Esophagus muscularis mucosa (tissue), 4 donors: Measurements from ENCODE around the gene LIPC. TPM values are rescaled to one million over a fixed set of nuclear protein-coding genes. Genes with fewer than 3 reads are reported as not detected.

Experiments used
- DNase-seq: peaks from one replicate; pipeline ENCODE4 v3.0.0-alpha.2; 2017; ENCODE audit errors: extremely low spot score
- H3K27ac ChIP-seq, 4 donors: fragments of 200-600 bp; sonication (generic); replicated peaks in 1 of 4; 1 replicate in 3 of 4; 2 replicates in 1 of 4; pipeline ENCODE4 v1.5.1; 2016 to 2019; ENCODE audit warnings: mild to moderate bottlenecking in 1 of 4
- H3K27me3 ChIP-seq, 4 donors: fragments of 200-600 bp; sonication (generic); one replicate each; pipeline versions ENCODE4 v1.5.1 to v1.6.0; 2016 to 2019
- H3K36me3 ChIP-seq, 4 donors: fragments of 200-600 bp; sonication (generic); one replicate each; pipeline ENCODE4 v1.5.1; 2016 to 2019
- H3K4me1 ChIP-seq, 4 donors: fragments of 200-600 bp; sonication (generic); one replicate each; pipeline ENCODE4 v1.5.1; 2016 to 2019
- H3K4me3 ChIP-seq, 4 donors: fragments of 200-600 bp; sonication (generic); 1 replicate in 2 of 4; 2 replicates in 2 of 4; pipeline ENCODE4 v1.5.1; 2016 to 2019; ENCODE audit warnings: mild to moderate bottlenecking in 4 of 4, moderate library complexity in 1 of 4
- H3K9me3 ChIP-seq, 4 donors: fragments of 200-600 bp; sonication (generic); 1 replicate in 3 of 4; 2 replicates in 1 of 4; pipeline ENCODE4 v1.5.1; 2016 to 2019
- CTCF ChIP-seq, 3 experiments: fragments of 200-600 bp in 2 of 3; fragments of 450-650 bp in 1 of 3; sonication (generic) in 2 of 3; IDR thresholded peaks; one replicate each; pipeline ENCODE4 v1.5.1; 2017 to 2019; ENCODE audit warnings: antibody characterized with exemption in 3 of 3, mild to moderate bottlenecking in 2 of 3, moderate library complexity in 1 of 3
- EP300 ChIP-seq: sonication (generic); formaldehyde crosslinking; IDR thresholded peaks from one replicate; pipeline ENCODE4 v1.6.1; 2017; ENCODE audit warnings: antibody characterized with exemption
- POLR2A ChIP-seq: fragments of 450-650 bp; IDR thresholded peaks from one replicate; pipeline ENCODE4 v1.6.1; 2017; ENCODE audit warnings: antibody characterized with exemption, moderate library complexity, mild to moderate bottlenecking, low read depth
- POLR2AphosphoS5 ChIP-seq, 2 donors: sonication (generic); formaldehyde crosslinking; IDR thresholded peaks; one replicate each; pipeline ENCODE4 v1.6.1; 2017; ENCODE audit warnings: antibody characterized with exemption in 2 of 2
- WGBS: methylation state at CpG from one replicate; pipeline ENCODE4 v1.1.5; 2018; 5-methylcytosine and 5-hydroxymethylcytosine counted together
- intact Hi-C: fragments of 100-400 bp; cut with DNase I; formaldehyde crosslinking; loops from one replicate; pipeline ENCODE4 v1.15.1; 2023
- total RNA-seq, 4 donors: library from RNA; depleted of rRNA; stranded (reverse); fragments of >200 nt; gene quantifications; one replicate each; pipeline versions ENCODE4 v1.1.0 to v1.2.1, GENCODE V29; 2016

The LIPC gene
- total RNA-seq, 4 donors from 2014 or later = 0.06 to 0.63 (median 0.37) TPM

- TF ChIP-seq EP300 = no peak
- no peak for TF ChIP-seq POLR2A
- no peak for TF ChIP-seq CTCF (IDR thresholded peaks at IDR 0.05)
- Histone ChIP-seq H3K27me3 (no peaks in the 10 kb centered on the region), H3K27ac (no peak overlapping the region), H3K4me1 (no peaks in the 10 kb centered on the region), H3K36me3 (no peaks in the 10 kb centered on the region), H3K4me3 (peak overlapping the region in 1 of 4 donors; percentile 13), H3K9me3 (no peaks in the 10 kb centered on the region)
- intact Hi-C loops = no loop called here
- DNase-seq = no peak
These were observed 21.9 kb upstream of the LIPC start for GRCh38 chr15:58409861-58410260.

- TF ChIP-seq EP300 (no peak), CTCF (IDR thresholded peaks at IDR 0.05) (no peak), POLR2A (no peak), POLR2AphosphoS5 (IDR thresholded peaks at IDR 0.05) (no peak)
- peak overlapping the region; percentile 4 to 38 (median 10) for H3K4me3 ChIP-seq
- 79% methylated on average over 4 of the region's 4 CpGs for WGBS
These were observed 21.4 kb upstream of the LIPC start for GRCh38 chr15:58410353-58410752.

GRCh38 chr15:58413253-58413652 lies 18.5 kb upstream of the LIPC start:
- Histone ChIP-seq H3K36me3 (no peaks in the 10 kb centered on the region), H3K4me3 (no peak overlapping the region), H3K4me1 (no peaks in the 10 kb centered on the region), H3K9me3 (no peaks in the 10 kb centered on the region), H3K27ac (no peak overlapping the region), H3K27me3 (no peaks in the 10 kb centered on the region)
- TF ChIP-seq POLR2AphosphoS5 (IDR thresholded peaks at IDR 0.05) (no peak), POLR2A (no peak), EP300 (no peak), CTCF (IDR thresholded peaks at IDR 0.05) (no peak)
- WGBS = 97% methylated on average over 3 of the region's 3 CpGs
- DNase-seq = no peak
- intact Hi-C loops = no loop called here

More at GRCh38 chr15:58410353-58410752, 21.4 kb upstream of the LIPC start:
- Histone ChIP-seq H3K36me3 (no peaks in the 10 kb centered on the region), H3K27ac (no peak overlapping the region), H3K27me3 (no peaks in the 10 kb centered on the region), H3K9me3 (no peaks in the 10 kb centered on the region), H3K4me1 (no peaks in the 10 kb centered on the region)
- intact Hi-C loops = no loop called here
- DNase-seq = peak; percentile 75

- H3K4me3 ChIP-seq = no peak overlapping the region
- no peaks in the 10 kb centered on the region for H3K27me3 ChIP-seq
- no peaks in the 10 kb centered on the region for H3K4me1 ChIP-seq
- H3K9me3 ChIP-seq = no peaks in the 10 kb centered on the region
- intact Hi-C loops = no loop called here
- H3K36me3 ChIP-seq = no peaks in the 10 kb centered on the region
- no peak overlapping the region for H3K27ac ChIP-seq
- TF ChIP-seq POLR2AphosphoS5 (IDR thresholded peaks at IDR 0.05) (no peak), POLR2A (no peak), EP300 (no peak), CTCF (IDR thresholded peaks at IDR 0.05) (no peak)
- DNase-seq = no peak
- WGBS = 72% methylated on average over 3 of the region's 3 CpGs
These were observed 16.2 kb upstream of the LIPC start for GRCh38 chr15:58415636-58416035.

- Histone ChIP-seq H3K4me3 (no peak overlapping the region), H3K9me3 (no peaks in the 10 kb centered on the region), H3K27me3 (no peaks in the 10 kb centered on the region), H3K27ac (no peak overlapping the region), H3K36me3 (no peaks in the 10 kb centered on the region), H3K4me1 (no peaks in the 10 kb centered on the region)
- 75% methylated on average over 5 of the region's 5 CpGs for WGBS
- DNase-seq = no peak
- intact Hi-C loops = no loop called here
- no peak for TF ChIP-seq EP300
- TF ChIP-seq POLR2AphosphoS5 (IDR thresholded peaks at IDR 0.05) = no peak
- TF ChIP-seq CTCF (IDR thresholded peaks at IDR 0.05) = no peak
- TF ChIP-seq POLR2A = no peak
These were observed 14.8 kb upstream of the LIPC start for GRCh38 chr15:58416963-58417362.
